Sciatic nerve (tissue), 2 donors: ENCODE measurements around the gene TBX20. TPM values are rescaled to one million over a fixed set of nuclear protein-coding genes. Genes with fewer than 3 reads are reported as not detected.
"Not testable (repeated sequence)": the region's sequence is repeated elsewhere in the genome, so short reads cannot be mapped to it uniquely, and the experiment has no call there.

Experiments
- ATAC-seq: fragments of 200-7000 bp; cut with Tn5 transposase; one replicate; pipeline ENCODE4 v1.9.1; 2020; ENCODE audit warnings: mild to moderate bottlenecking, moderate library complexity
- DNase-seq: peaks from one replicate; pipeline ENCODE4 v3.0.0-alpha.2; 2020; ENCODE audit warnings: low spot score
- intact Hi-C: fragments of 100-400 bp; cut with DNase I; formaldehyde crosslinking; loops from one replicate; pipeline ENCODE4 v1.14.2; 2022
- total RNA-seq: library from RNA; stranded (reverse); fragmentation: NEBNext Ultra II Directional; extraction: Animal tissue kit (Norgen Biotek cat#: 25700); gene quantifications from one replicate; pipeline ENCODE4 v1.2.1, GENCODE V29; 2021
- donor health status: DM: no; HTN: no; CAD: no.
- donor health status: DM: no; HTN: no; CAD: no.

Gene TBX20
- total RNA-seq, 1 donor from 2014 or later: not detected

DNA sequence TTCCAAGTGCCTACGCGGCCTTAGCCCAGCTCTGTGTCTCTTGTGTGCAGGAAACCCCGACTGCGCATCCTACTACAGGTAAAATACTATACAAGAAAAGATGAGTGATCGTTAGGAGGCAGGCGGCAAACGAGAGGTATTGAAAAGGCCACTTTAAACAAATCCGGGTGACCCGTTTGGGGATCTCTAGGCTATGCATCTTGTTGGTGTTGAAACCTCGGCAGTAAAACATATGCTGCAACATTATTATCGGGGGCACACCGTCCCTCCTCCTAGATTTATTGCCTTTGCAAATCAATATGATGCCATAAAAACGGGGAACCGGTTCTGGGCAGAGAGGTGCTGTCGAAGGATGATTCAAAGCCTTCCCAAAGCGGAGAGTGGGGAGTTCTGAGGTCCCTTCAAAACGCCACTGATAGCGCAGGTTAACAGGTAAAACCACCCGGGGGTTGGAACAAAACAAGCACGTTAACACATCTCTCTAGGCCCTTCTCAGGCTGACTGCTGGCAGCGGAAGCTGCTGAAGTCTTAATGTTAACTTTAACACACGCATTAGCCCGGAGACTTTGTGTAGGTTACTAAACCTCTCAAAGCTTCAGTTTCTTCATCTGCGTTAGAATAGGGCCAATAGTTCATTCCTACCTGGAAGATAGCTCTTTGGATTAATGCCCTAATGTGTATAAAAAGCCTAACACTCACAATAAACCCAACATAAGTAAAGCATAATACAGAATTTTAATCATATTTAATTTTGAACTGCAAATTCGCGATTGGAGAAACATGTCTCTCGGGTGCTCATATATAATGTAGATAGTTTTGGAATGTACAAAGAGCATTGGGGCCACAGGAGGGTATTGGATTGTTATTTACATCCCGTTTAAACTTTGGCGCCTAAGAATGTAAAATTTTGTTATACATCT, 2.6 kb upstream of the TBX20 start:
- DNase-seq: no peak
- intact Hi-C loops: no loop called here
- no peak for ATAC-seq

GRCh38 chr7:35255443-35256255, 1.7 kb upstream of the TBX20 start:
- ATAC-seq (no peak), DNase-seq (no peak)
- intact Hi-C loops: no loop called here

DNA sequence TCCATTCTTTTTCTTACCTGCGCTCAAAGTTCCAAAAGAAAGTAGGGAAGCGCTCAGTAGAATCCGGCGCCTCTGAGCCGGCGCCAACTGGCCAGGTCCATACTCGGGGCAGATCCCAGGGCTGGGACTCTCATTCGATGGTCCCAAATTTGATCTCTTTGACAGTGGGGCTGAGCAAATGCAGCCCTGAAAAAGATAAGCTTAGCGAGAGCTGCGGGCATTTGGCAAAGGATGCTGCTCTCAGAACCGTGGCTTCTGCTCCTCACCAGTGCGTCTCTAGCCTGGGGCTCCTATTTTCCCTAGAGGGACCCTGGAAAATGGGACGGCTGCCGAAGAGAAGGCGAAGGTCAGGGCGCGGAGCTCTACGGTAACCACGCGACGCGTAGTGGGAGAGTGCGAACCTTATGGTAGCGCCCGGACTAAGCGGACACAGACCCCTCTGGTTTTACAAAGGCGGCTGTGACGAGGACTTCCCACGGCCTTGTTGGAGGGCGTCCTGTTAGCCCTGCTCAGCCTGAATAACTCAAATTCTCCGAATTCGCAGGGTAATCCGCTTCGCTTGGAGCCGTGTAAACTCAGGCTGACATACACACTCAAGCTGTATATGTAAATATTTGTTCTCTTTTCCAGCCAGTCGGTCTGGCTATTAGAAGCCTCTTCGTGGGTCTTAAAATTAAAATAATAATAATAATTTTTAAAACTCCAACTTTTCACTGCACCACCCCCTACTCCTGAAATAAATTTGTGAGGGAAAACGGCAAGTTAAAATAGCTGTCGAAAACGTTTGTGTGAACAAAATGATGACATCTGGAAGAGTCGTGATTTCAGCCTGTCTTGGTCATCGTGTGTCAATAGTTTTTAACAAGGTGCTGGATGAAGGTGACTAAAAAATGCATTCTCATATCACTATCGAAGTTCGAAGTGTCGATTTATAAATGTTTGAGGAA, 869 bp upstream of the TBX20 start:
- intact Hi-C loops: no loop called here
- ATAC-seq (no peak), DNase-seq (no peak)

GRCh38 chr7:35253460-35253709, 515 bp downstream of the TBX20 start:
- ATAC-seq (no peak), DNase-seq (no peak)
- intact Hi-C loops: no loop called here

GRCh38 chr7:35252612-35253459, 1.1 kb downstream of the TBX20 start:
- DNase-seq: no peak
- intact Hi-C loops: no loop called here
- ATAC-seq: no peak

DNA sequence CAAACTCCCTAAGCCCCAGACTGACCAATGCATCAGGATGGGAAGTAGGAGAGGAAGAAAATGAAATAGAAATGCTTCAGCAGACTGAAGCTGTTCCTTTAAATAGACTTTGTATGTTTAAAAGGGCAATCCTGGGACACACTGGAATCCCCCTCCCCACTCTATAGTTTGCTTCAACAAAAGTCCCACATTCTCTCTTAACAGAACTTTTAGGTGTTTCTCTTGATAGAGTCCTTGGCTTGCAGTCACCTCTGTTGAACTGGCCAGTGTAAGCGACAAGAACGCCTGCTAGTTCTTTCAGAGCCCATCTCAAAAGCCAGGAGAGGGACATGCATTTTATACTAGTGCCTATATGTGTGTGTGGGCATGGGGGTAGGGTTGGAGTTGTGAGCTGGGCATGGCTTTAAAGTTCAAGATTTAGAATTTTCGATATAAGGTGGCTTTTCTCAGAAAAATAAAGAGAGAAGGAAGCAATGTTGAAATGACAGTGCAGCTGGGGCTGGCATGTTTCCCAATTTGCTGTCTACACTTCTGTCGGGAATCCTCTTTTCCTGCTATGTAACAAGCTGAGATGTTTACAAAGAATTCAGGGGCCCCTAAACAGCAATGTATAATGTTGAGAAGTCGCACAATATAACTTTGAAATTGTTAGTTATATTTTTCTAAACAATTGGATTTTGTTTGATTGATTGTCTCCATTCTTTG, 2.1 kb downstream of the TBX20 start:
- intact Hi-C loops: no loop called here
- no peak for DNase-seq
- ATAC-seq: no peak

DNA sequence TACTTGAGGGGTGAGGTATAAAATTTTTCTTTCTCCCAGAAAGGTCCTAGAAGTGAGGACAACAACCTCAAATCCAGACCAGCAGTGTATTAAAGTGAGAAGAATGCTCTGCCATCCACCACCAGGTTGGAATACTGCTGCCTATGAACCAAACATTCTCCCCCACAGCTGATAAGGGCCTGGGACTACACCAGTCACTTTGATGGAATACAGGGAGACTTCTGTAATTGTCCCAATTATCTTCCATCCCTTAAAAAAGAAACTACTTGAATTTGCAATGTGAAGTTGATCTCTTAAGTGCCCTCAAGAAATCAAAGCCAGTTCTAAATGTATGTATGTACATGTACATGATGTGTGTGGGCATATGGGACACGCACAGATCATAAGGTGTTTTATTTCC, 3.0 kb downstream of the TBX20 start:
- intact Hi-C loops: no loop called here
- no peak for ATAC-seq

GRCh38 chr7:35250452-35250851, 3.4 kb downstream of the TBX20 start:
- DNase-seq: no peak
- ATAC-seq: no peak
- intact Hi-C loops: no loop called here

More for the DNA sequence above, 3.0 kb downstream of the TBX20 start:
- no peak for DNase-seq

- intact Hi-C loops: no loop called here
- no peak for DNase-seq
- ATAC-seq: no peak
Measured at GRCh38 chr7:35249537-35249907, 4.4 kb downstream of the TBX20 start.

DNA sequence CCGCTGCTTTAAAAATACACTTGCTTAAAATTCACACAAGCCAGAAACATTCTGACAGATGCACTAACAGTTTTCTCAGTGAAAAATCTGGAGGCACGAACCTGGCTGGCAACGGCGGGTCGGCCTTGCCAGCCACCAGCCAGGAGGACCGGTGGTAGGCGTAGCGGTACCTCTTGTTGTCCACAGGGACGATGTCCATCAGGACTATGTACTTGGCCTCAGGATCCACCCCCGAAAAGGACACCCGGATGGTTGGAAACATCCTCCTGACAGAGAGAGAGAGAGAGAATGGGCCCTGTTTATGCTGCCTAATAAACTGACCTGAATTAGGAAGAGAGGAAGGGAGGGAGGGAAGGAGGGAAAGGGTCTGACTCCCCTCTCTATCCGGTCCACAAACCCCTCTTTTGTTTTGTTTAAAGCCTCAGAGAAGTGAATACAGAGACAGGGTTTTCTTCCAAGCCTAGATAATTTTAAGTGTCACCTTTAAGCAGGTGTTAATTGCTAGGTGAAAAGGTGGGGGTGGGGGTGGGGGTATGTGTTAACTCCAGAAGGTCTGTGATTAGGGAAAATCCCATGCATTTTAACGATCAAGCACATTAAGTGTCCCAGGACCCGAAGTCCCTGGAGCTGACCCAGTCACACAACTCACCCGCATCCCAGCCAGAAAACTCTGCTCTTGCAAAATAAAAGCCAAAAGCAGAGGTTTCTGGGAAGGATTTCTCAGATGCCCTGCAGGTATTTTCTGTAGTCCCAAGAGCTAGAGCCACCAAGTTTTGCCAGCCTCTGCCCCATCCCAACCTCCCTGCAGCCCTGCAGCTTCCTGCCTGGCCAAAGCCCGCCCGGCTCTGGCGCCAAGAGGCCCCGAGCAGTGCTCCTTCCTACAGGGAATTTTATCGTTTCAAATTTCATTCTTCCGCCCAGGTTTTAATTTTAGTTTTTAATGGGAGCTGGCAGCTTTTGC, 5.0 kb downstream of the TBX20 start:
- ATAC-seq (no peak), DNase-seq (no peak)
- intact Hi-C loops: no loop called here

DNA sequence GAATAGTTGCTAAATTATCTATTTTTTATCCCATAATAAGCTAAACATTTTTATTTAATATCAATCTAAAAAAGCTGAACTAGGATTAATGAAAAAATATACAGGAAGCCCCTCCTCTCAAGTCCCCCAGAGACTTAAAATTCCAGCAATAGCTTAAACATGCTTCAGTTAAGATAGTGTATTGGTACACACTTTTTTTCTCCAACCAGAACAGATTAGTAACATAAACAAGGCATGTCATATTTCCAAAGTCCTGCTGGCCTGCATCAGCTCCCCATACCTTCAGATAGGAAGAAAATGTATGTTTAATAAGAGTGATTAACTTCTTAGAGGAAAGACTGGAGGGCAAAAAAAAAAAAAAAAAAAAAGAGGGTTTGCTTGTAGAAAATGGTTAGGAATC, 7.1 kb downstream of the TBX20 start:
- intact Hi-C loops: no loop called here
- DNase-seq (no peak), ATAC-seq (no peak)

- intact Hi-C loops: no loop called here
- no peak for ATAC-seq
- no peak for DNase-seq
Measured at GRCh38 chr7:35241884-35242283, 12.0 kb downstream of the TBX20 start.

GRCh38 chr7:35241436-35241835, 12.5 kb downstream of the TBX20 start:
- DNase-seq (no peak), ATAC-seq (no peak)
- intact Hi-C loops: no loop called here

DNA sequence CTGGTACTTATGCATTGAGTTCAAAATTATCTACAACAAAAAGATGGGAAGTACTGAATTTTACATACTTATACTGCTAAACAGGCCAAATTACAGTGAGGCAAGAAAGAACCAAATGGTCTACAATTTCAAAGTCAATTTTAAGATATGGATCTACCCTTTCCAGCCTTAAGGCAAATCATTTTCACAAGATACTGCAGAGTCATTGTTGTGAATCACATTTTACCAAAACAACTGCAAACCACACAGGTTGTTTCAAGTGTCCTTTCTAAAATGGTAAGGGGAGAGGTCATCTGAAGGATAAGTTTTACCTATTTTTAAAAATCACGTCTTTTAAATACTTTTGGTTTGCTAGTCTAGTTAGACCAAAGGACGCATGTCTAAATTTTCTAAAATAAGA, 12.9 kb downstream of the TBX20 start:
- DNase-seq, ATAC-seq, intact Hi-C loops: not testable (repeated sequence)

- ATAC-seq, intact Hi-C loops, DNase-seq: not testable (repeated sequence)
Measured at GRCh38 chr7:35238456-35238855, 15.4 kb downstream of the TBX20 start.

DNA sequence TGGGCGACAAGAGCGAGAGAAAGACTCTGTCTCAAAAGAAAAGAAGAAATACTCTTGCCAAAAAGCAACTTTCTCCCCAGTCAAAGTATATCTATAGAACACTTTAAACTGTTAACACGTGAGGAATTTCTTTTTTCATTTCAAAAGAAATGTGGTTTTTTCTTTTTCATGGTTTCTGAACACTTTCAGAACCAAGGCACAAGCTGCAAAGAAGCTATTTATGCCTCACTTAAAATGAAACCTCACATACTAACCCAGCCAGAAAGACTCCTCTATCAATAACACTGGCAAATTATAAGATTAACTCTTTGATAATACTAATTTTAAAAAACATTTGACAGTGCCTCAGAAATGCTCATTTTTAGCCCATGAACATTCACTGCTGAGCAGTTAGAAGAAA, 20.9 kb downstream of the TBX20 start:
- ATAC-seq (no peak), DNase-seq (no peak)
- intact Hi-C loops: no loop called here

DNA sequence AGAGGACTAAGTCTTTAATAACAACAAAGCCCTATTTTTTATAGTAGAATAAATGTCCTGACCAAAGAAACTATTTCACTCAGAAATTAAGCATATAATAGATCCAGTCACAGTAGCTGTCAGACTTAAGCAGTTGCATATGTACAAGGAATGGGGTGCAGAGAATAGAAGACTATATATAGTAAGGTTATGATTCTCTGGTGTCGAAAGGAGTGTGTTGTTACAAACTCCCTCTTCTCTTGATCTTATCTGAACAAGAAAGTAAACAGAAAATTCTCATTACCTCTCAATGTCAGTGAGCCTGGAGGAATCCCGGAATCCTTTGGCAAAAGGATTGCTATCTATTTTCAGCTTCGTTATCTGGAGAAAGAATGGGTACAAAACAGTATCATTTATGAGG, 22.7 kb downstream of the TBX20 start:
- intact Hi-C loops, ATAC-seq, DNase-seq: not testable (repeated sequence)
